ENCODE data around the gene DIP2B. TPM values are rescaled to one million over a fixed set of nuclear protein-coding genes. Genes with fewer than 3 reads are reported as not detected.

DIP2B gene
- total RNA-seq, 2 experiments from 2014 or later, result 18.8 to 21.8 TPM

- H3K9me3 Mint-ChIP-seq (ENCODE audit: insufficient read depth), result no peaks in the 10 kb centered on the region
- ChIA-PET POLR2A (no interaction called here), CTCF (interaction anchor here (1.0 to 1.6 kb wide), 3 partner anchors 8 to 76 kb away, joined by 3 to 5 read pairs (median 3); partner anchors contain the start of gene DIP2B)
- H3K4me3 Mint-ChIP-seq, result no peak overlapping the region
- peaks cover 7% of the 10 kb centered on the region for H3K4me1 Mint-ChIP-seq (ENCODE audit: low read depth)
- no peak overlapping the region for H3K27ac Mint-ChIP-seq
- no peak for DNase-seq
- no peak for ATAC-seq
- H3K36me3 Mint-ChIP-seq (ENCODE audit: low read depth), result no peaks in the 10 kb centered on the region
- H3K27me3 Mint-ChIP-seq (ENCODE audit: low read depth), result no peaks in the 10 kb centered on the region
These were observed 75.7 kb downstream of the DIP2B start for GRCh38 chr12:50580436-50580835.

- no peak overlapping the region for H3K27ac Mint-ChIP-seq
- DNase-seq (no peak), ATAC-seq (no peak)
- POLR2A ChIA-PET, result no interaction called here
- no peaks in the 10 kb centered on the region for H3K9me3 Mint-ChIP-seq (ENCODE audit: insufficient read depth)
- CTCF ChIA-PET, result interaction anchor here (1.6 kb wide), 1 partner anchor 13 kb away, joined by 5 read pairs; no protein-coding TSS in a partner anchor
- peaks cover 7% of the 10 kb centered on the region for H3K4me1 Mint-ChIP-seq (ENCODE audit: low read depth)
- H3K36me3 Mint-ChIP-seq (ENCODE audit: low read depth), result peaks cover 4% of the 10 kb centered on the region
- H3K4me3 Mint-ChIP-seq, result no peak overlapping the region
- no peaks in the 10 kb centered on the region for H3K27me3 Mint-ChIP-seq (ENCODE audit: low read depth)
These were observed 76.7 kb downstream of the DIP2B start for GRCh38 chr12:50581226-50582184.

DNA sequence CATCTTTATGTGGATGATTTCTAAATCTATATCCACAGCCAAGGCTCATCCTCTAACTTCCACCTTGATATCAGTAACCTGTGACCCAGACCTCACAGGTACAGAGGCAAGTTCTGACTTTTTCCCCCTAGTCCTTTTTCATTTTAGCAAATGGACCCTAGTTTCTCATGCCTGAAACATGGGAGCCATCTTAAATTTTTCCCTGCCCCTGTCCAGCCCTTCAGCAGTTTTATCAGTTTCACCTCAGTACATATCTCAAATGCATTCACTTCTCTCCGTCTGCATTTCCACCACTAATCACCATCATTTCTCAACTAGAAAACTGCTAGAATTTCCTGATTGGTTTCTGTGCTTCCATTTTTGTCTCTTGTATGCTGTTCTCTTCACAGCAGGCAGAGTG, 79.3 kb downstream of the DIP2B start:
- POLR2A ChIA-PET, result no interaction called here
- CTCF ChIA-PET, result no interaction called here
- peaks cover 10% of the 10 kb centered on the region for H3K4me1 Mint-ChIP-seq (ENCODE audit: low read depth)
- H3K27me3 Mint-ChIP-seq (ENCODE audit: low read depth), result no peaks in the 10 kb centered on the region
- H3K4me3 Mint-ChIP-seq, result no peak overlapping the region
- no peaks in the 10 kb centered on the region for H3K9me3 Mint-ChIP-seq (ENCODE audit: insufficient read depth)
- ATAC-seq (no peak), DNase-seq (no peak)
- H3K27ac Mint-ChIP-seq, result no peak overlapping the region
- peaks cover 4% of the 10 kb centered on the region for H3K36me3 Mint-ChIP-seq (ENCODE audit: low read depth)

DNA sequence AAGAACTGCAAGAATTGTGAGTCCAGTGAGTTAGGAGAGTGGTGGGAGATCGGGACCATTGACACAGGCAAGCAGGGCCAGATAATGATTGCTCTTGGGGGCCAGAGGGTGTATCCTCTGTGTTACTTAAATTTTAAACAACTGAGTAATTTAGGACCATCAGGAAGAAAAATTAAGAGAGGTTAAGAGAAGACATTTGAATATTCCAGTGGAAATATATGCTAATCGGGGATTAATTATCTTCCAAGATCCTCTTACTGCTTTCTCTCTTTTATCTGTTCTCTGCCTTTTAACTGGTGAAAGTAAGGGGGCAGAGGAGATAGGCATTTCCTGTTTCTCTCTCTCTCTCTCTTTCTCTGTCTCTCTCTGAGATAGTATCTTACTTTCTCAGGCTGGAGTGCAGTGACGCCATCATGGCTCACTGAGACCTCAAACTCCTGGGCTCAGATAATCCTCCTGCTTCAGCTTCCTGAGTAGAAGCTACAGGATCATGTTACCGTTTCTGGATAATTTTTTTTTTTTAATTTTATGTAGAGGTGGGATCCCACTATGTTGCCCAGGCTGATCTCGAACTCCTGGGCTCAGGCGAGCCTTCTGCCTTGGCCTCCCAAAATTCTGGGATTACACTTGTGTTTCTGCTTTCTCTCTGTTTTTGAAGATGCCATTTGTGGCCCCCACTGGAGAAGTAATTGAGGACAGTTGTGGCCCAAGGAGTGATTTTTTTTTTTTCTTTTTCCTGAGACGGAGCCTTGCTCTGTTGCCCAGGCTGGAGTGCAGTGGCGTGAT, 85.1 kb downstream of the DIP2B start:
- ATAC-seq, result peak; percentile 85
- Mint-ChIP-seq H3K27me3 (ENCODE audit: low read depth) (no peaks in the 10 kb centered on the region), H3K4me3 (peak overlapping the region; percentile 5), H3K27ac (peak overlapping the region; percentile 37), H3K36me3 (ENCODE audit: low read depth) (peaks cover 4% of the 10 kb centered on the region), H3K4me1 (ENCODE audit: low read depth) (peaks cover 16% of the 10 kb centered on the region), H3K9me3 (ENCODE audit: insufficient read depth) (no peaks in the 10 kb centered on the region)
- POLR2A ChIA-PET, result no interaction called here
- DNase-seq, result peak; percentile 44
- CTCF ChIA-PET, result interaction anchor here (0.8 to 1.4 kb wide), 2 partner anchors 85 to 100 kb away, joined by 3 read pairs; partner anchors contain the start of gene DIP2B

GRCh38 chr12:50590869-50591268, 86.1 kb downstream of the DIP2B start:
- peaks cover 2% of the 10 kb centered on the region for H3K36me3 Mint-ChIP-seq (ENCODE audit: low read depth)

DNA sequence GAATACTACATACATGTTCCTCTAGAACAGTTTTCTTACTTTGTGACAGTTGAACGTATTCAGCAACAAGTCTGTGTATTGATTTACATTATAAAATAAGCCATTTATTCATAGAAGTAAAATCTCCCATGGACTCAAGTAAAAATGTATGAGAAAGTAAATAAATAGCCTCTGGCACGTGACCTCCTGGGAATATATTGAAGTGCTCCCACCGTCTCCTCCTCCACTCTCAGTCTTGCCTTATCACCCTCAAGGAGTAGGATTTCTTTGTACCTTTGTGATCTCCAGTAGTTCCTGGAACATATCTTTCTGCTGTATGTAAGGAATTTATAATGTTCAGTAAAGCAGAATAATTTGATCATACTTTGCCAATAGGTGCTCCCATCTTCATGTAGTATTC, 90.9 kb downstream of the DIP2B start:
- no peak overlapping the region for H3K27ac Mint-ChIP-seq

More at GRCh38 chr12:50590869-50591268, 86.1 kb downstream of the DIP2B start:
- ATAC-seq, result no peak
- DNase-seq, result no peak
- CTCF ChIA-PET, result no interaction called here
- H3K4me1 Mint-ChIP-seq (ENCODE audit: low read depth), result peaks cover 16% of the 10 kb centered on the region
- H3K4me3 Mint-ChIP-seq, result no peak overlapping the region
- H3K9me3 Mint-ChIP-seq (ENCODE audit: insufficient read depth), result no peaks in the 10 kb centered on the region
- no peaks in the 10 kb centered on the region for H3K27me3 Mint-ChIP-seq (ENCODE audit: low read depth)
- POLR2A ChIA-PET, result no interaction called here
- no peak overlapping the region for H3K27ac Mint-ChIP-seq

DNA sequence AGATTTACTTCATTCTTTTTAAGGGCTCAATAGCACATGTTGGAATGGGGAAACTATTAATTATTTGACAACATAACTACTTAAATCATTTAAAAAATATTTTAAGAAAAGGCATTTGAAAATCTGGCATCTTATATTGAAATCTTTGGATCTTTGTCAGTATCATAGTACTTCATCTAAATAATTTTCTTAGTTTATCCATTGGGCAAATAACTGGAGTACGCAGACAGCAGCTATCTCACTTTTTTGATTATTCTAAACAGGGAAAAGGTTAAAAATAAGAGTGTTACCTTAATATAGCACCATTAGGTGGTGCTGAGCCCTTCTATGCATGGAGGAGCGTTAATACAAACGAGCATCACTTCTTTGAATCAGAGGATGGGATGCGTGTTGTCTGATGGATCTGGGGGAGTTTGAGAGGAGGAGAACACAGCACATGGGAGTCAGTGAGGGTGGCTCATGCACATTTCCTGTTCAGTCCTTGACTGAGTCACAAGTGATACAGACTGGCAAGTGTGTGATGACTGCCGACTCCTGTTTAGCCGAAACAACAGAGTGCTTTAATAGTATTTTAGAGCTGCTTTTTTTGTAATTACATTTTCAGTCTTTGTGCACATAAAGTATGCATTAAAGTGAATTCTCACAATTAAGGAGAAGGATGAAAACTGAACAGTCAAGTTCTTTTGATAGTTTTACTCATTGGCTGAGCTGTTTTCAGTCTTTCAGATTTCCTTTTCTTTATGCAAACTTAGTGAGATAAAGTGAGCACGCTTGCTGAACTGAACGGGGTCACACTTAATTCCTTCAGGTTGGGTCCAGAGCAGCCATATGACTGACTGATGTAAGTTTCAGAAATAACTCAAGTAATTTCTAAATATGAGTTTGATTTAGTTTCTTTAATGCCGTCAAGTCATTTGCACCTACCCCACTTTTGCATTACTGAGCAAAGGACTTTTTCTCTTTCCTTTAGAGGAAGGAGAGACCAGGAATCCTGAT, 92.7 kb downstream of the DIP2B start:
- POLR2A ChIA-PET, result interaction anchor here (1.4 kb wide), 1 partner anchor 27 kb away, joined by 3 read pairs; no protein-coding TSS in a partner anchor
- no peaks in the 10 kb centered on the region for H3K9me3 Mint-ChIP-seq (ENCODE audit: insufficient read depth)

More for the DNA sequence above, 90.9 kb downstream of the DIP2B start:
- Mint-ChIP-seq H3K36me3 (ENCODE audit: low read depth) (peaks cover 2% of the 10 kb centered on the region), H3K4me3 (no peak overlapping the region), H3K9me3 (ENCODE audit: insufficient read depth) (no peaks in the 10 kb centered on the region), H3K4me1 (ENCODE audit: low read depth) (peaks cover 23% of the 10 kb centered on the region), H3K27me3 (ENCODE audit: low read depth) (no peaks in the 10 kb centered on the region)
- DNase-seq, result no peak
- POLR2A ChIA-PET, result no interaction called here
- CTCF ChIA-PET, result no interaction called here
- no peak for ATAC-seq

GRCh38 chr12:50598321-50598862, 93.6 kb downstream of the DIP2B start:
- CTCF ChIA-PET, result interaction anchor here (0.7 to 1.0 kb wide), 3 partner anchors 11 to 42 kb away, joined by 3 read pairs; no protein-coding TSS in a partner anchor
- no peak for ATAC-seq

More for the DNA sequence above, 92.7 kb downstream of the DIP2B start:
- ATAC-seq (peak; percentile 95), DNase-seq (peak; percentile 55)
- Mint-ChIP-seq H3K4me1 (ENCODE audit: low read depth) (peaks cover 26% of the 10 kb centered on the region), H3K4me3 (peak overlapping the region; percentile 0), H3K27me3 (ENCODE audit: low read depth) (no peaks in the 10 kb centered on the region), H3K36me3 (ENCODE audit: low read depth) (peaks cover 5% of the 10 kb centered on the region), H3K27ac (peak overlapping the region; percentile 3)
- CTCF ChIA-PET, result interaction anchor here (0.6 to 1.3 kb wide), 6 partner anchors 29 to 93 kb away, joined by 3 to 6 read pairs (median 3); partner anchors contain the start of gene DIP2B

DNA sequence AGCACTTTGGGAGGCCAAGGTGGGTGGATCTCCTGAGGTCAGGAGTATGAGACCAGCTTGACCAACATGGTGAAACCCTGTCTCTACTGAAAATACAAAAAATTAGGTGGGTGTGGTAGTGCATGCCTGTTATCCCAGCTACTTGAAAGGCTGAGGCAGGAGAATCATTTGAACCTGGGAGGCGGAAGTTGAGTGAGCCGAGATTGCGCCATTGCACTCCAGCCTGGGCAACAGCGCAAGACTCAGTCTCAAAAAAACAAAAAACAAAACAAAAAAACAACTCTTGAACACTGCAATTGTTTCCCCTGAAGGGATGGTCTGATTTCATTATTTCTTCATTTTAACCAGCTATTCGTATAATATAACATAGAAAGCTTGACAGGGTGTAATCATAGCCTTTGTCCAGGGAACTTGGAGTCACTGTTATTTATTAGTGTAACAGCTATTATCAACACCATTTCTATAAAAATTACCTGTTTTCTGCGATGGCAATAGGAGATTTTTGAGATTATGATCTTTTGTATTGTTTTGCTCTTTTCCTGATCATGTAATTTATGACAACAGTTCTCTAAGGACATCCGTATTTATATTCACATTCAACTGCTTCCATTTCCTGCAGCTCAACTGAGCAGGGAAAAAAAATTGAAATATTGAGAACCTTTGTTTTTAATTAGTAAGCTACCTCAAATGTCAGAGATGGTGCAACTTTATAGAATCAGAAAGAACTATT, 94.7 kb downstream of the DIP2B start:
- Mint-ChIP-seq H3K9me3 (ENCODE audit: insufficient read depth) (no peaks in the 10 kb centered on the region), H3K27me3 (ENCODE audit: low read depth) (no peaks in the 10 kb centered on the region), H3K4me3 (no peak overlapping the region), H3K27ac (no peak overlapping the region), H3K36me3 (ENCODE audit: low read depth) (peaks cover 5% of the 10 kb centered on the region), H3K4me1 (ENCODE audit: low read depth) (peaks cover 26% of the 10 kb centered on the region)
- DNase-seq (no peak), ATAC-seq (no peak)
- ChIA-PET CTCF (interaction anchor here (1.0 to 2.0 kb wide), 2 partner anchors 10 to 12 kb away, joined by 3 to 7 read pairs; no protein-coding TSS in a partner anchor), POLR2A (interaction anchor here (0.8 kb wide), 1 partner anchor 473 kb away, joined by 3 read pairs; no protein-coding TSS in a partner anchor)

More at GRCh38 chr12:50598321-50598862, 93.6 kb downstream of the DIP2B start:
- peaks cover 5% of the 10 kb centered on the region for H3K36me3 Mint-ChIP-seq (ENCODE audit: low read depth)
- no peak overlapping the region for H3K27ac Mint-ChIP-seq
- H3K4me1 Mint-ChIP-seq (ENCODE audit: low read depth), result peaks cover 26% of the 10 kb centered on the region
- no peak overlapping the region for H3K4me3 Mint-ChIP-seq
- H3K27me3 Mint-ChIP-seq (ENCODE audit: low read depth), result no peaks in the 10 kb centered on the region
- POLR2A ChIA-PET, result interaction anchor here (1.4 kb wide), 1 partner anchor 26 kb away, joined by 3 read pairs; no protein-coding TSS in a partner anchor
- no peaks in the 10 kb centered on the region for H3K9me3 Mint-ChIP-seq (ENCODE audit: insufficient read depth)
- no peak for DNase-seq

DNA sequence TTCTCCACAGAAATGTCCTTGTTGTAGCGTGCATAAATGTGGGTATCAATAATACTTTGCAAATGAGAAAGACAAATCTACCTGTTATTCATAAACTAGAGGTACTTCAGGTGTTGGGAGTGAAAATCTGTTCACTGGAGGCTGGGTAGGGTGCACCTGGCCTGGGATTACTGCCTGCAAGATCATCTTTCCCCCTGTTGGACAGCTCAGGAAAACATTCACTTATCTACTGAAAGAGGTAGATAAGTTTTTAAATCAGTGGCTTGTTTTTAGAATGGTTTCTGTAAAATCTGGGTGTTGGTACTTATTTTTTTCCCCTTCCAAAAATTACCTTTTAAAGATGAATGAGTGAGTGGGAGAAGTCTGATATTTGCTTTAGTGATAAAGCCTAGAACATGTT, 95.6 kb downstream of the DIP2B start:
- POLR2A ChIA-PET, result no interaction called here
- no peaks in the 10 kb centered on the region for H3K27me3 Mint-ChIP-seq (ENCODE audit: low read depth)
- H3K4me3 Mint-ChIP-seq, result no peak overlapping the region
- H3K27ac Mint-ChIP-seq, result no peak overlapping the region
- H3K9me3 Mint-ChIP-seq (ENCODE audit: insufficient read depth), result no peaks in the 10 kb centered on the region
- CTCF ChIA-PET, result interaction anchor here (2.0 kb wide), 1 partner anchor 9 kb away, joined by 7 read pairs; no protein-coding TSS in a partner anchor
- peaks cover 5% of the 10 kb centered on the region for H3K36me3 Mint-ChIP-seq (ENCODE audit: low read depth)
- ATAC-seq (no peak), DNase-seq (no peak)
- peaks cover 26% of the 10 kb centered on the region for H3K4me1 Mint-ChIP-seq (ENCODE audit: low read depth)
